Measurements from ENCODE around the gene CLASP1. TPM values are rescaled to one million over a fixed set of nuclear protein-coding genes. Genes with fewer than 3 reads are reported as not detected.
"Not testable (repeated sequence)": the region's sequence is repeated elsewhere in the genome, so short reads cannot be mapped to it uniquely, and the experiment has no call there.

The CLASP1 gene
- polyA plus RNA-seq, 10 donors, result 44.5 to 75.7 (median 54.0) TPM

- DNase-seq, result no peak
These were observed 324.7 kb downstream of the CLASP1 start for GRCh38 chr2:121324601-121325000.

GRCh38 chr2:121321476-121321875 is 327.8 kb downstream of the CLASP1 start:
- DNase-seq, result no peak

GRCh38 chr2:121319941-121320340 is 329.3 kb downstream of the CLASP1 start:
- DNase-seq, result no peak

- DNase-seq, result no peak
These were observed 332.3 kb downstream of the CLASP1 start for GRCh38 chr2:121316986-121317385.

- not testable (repeated sequence) for DNase-seq
These were observed 335.6 kb downstream of the CLASP1 start for GRCh38 chr2:121313701-121314100.

- DNase-seq, result peak in 1 of 3 donors; percentile 23
These were observed 339.5 kb downstream of the CLASP1 start for GRCh38 chr2:121309801-121310200.

GRCh38 chr2:121309323-121309722 is 339.9 kb downstream of the CLASP1 start:
- no peak for DNase-seq

GRCh38 chr2:121307048-121307447 is 342.2 kb downstream of the CLASP1 start:
- DNase-seq, result no peak

GRCh38 chr2:121304941-121305340 is 344.3 kb downstream of the CLASP1 start:
- no peak for DNase-seq

GRCh38 chr2:121303531-121304263 is 345.6 kb downstream of the CLASP1 start:
- DNase-seq, result no peak

- not testable (repeated sequence) for DNase-seq
These were observed 348.1 kb downstream of the CLASP1 start for GRCh38 chr2:121301190-121301589.

GRCh38 chr2:121298476-121298875 is 350.8 kb downstream of the CLASP1 start:
- DNase-seq, result no peak

GRCh38 chr2:121297866-121298265 is 351.4 kb downstream of the CLASP1 start:
- DNase-seq, result not testable (repeated sequence)

- DNase-seq, result peak in 2 of 3 donors; percentile 4 to 27
These were observed 351.9 kb downstream of the CLASP1 start for GRCh38 chr2:121297217-121297830.

- no peak for DNase-seq
These were observed 353.2 kb downstream of the CLASP1 start for GRCh38 chr2:121295911-121296650.

- no peak for DNase-seq
These were observed 354.1 kb downstream of the CLASP1 start for GRCh38 chr2:121294881-121295840.

- no peak for DNase-seq
These were observed 355.6 kb downstream of the CLASP1 start for GRCh38 chr2:121293450-121294325.

GRCh38 chr2:121291251-121291580 is 358.0 kb downstream of the CLASP1 start:
- no peak for DNase-seq

GRCh38 chr2:121289271-121289670 is 360.0 kb downstream of the CLASP1 start:
- DNase-seq, result no peak

GRCh38 chr2:121288454-121289231 is 360.6 kb downstream of the CLASP1 start:
- no peak for DNase-seq
